Mesenchymal stem cell (in vitro differentiated cells and primary cell): ENCODE measurements around the gene FGFBP2.

ENCODE experiments used
- DNase-seq: peaks from one replicate; pipeline ENCODE4 v3.0.0-alpha.2; 2013
- H2AFZ ChIP-seq: one replicate; pipeline ENCODE4 v1.6.1; 2013; ENCODE audit warnings: low read depth, mild to moderate bottlenecking, control low read depth, inconsistent platforms, low read length, moderate library complexity
- H2AK5ac ChIP-seq: 2 replicates; pipeline ENCODE4 v1.6.1; 2013; ENCODE audit warnings: low read length, moderate library complexity, mild to moderate bottlenecking, inconsistent platforms; ENCODE audit not compliant: severe bottlenecking
- H2BK120ac ChIP-seq: one replicate; pipeline ENCODE4 v1.6.1; 2013; ENCODE audit warnings: low read depth, mild to moderate bottlenecking, inconsistent platforms, low read length, moderate library complexity
- H2BK12ac ChIP-seq, 2 experiments: one replicate each; pipeline ENCODE4 v1.6.1; 2013; ENCODE audit warnings: inconsistent platforms in 2 of 2, low read length in 2 of 2, mild to moderate bottlenecking in 2 of 2, moderate library complexity in 2 of 2, control low read depth in 1 of 2
- H2BK15ac ChIP-seq: one replicate; pipeline ENCODE4 v1.6.1; 2013; ENCODE audit warnings: mild to moderate bottlenecking, low read depth, inconsistent platforms; ENCODE audit not compliant: poor library complexity, severe bottlenecking
- H2BK5ac ChIP-seq: 2 replicates; pipeline ENCODE4 v1.6.1; 2013; ENCODE audit warnings: low read depth, mild to moderate bottlenecking, low read length, control low read depth, inconsistent platforms; ENCODE audit not compliant: poor library complexity, severe bottlenecking
- H3K14ac ChIP-seq, 2 experiments: one replicate each; pipeline ENCODE4 v1.6.1; 2013; ENCODE audit warnings: inconsistent platforms in 2 of 2, low read length in 2 of 2, control low read depth in 1 of 2, mild to moderate bottlenecking in 1 of 2, moderate library complexity in 1 of 2
- H3K18ac ChIP-seq, 2 experiments: one replicate each; pipeline ENCODE4 v1.6.1; 2013; ENCODE audit warnings: inconsistent platforms in 2 of 2, low read length in 2 of 2, control low read depth in 1 of 2, low read depth in 1 of 2, mild to moderate bottlenecking in 1 of 2
- H3K23ac ChIP-seq, 2 experiments: one replicate each; pipeline ENCODE4 v1.6.1; 2013; ENCODE audit warnings: inconsistent platforms in 2 of 2, low read length in 2 of 2, mild to moderate bottlenecking in 2 of 2, moderate library complexity in 2 of 2, control low read depth in 1 of 2
- H3K27ac ChIP-seq: 2 replicates; pipeline ENCODE4 v1.5.1; 2013; ENCODE audit warnings: mild to moderate bottlenecking, moderate library complexity, low read length, control low read depth, inconsistent platforms; ENCODE audit not compliant: poor library complexity, severe bottlenecking
- H3K27me3 ChIP-seq, 2 experiments: 2 replicates each; pipeline versions ENCODE4 v1.6.1 to v1.7.0; 2013; ENCODE audit warnings: low read length in 2 of 2, mild to moderate bottlenecking in 2 of 2, moderate library complexity in 2 of 2, control low read depth in 1 of 2, inconsistent platforms in 1 of 2; ENCODE audit not compliant: control insufficient read depth in 1 of 2, insufficient read depth in 1 of 2
- H3K36me3 ChIP-seq, 2 experiments: 2 replicates each; pipeline versions ENCODE4 v1.6.1 to v1.7.0; 2013; ENCODE audit warnings: low read length in 2 of 2, control low read depth in 1 of 2, inconsistent platforms in 1 of 2, low read depth in 1 of 2, mild to moderate bottlenecking in 1 of 2; ENCODE audit not compliant: insufficient read depth in 2 of 2, control insufficient read depth in 1 of 2
- H3K4ac ChIP-seq, 2 experiments: one replicate each; pipeline ENCODE4 v1.6.1; 2013; ENCODE audit warnings: inconsistent platforms in 2 of 2, low read length in 2 of 2, mild to moderate bottlenecking in 2 of 2, moderate library complexity in 2 of 2, control low read depth in 1 of 2, low read depth in 1 of 2
- H3K4me1 ChIP-seq: 2 replicates; pipeline ENCODE4 v1.6.1; 2013; ENCODE audit warnings: low read depth, low read length, control low read depth; ENCODE audit not compliant: control insufficient read depth, insufficient read depth
- H3K4me2 ChIP-seq: 2 replicates; pipeline ENCODE4 v1.6.1; 2013; ENCODE audit warnings: low read length, mild to moderate bottlenecking, inconsistent platforms; ENCODE audit not compliant: poor library complexity, severe bottlenecking
- H3K4me3 ChIP-seq, 2 experiments: 2 replicates each; pipeline versions ENCODE4 v1.5.1 to v1.7.0; 2013; ENCODE audit warnings: low read length in 2 of 2, mild to moderate bottlenecking in 2 of 2, control low read depth in 1 of 2, low read depth in 1 of 2; ENCODE audit not compliant: insufficient read depth in 1 of 2
- H3K79me1 ChIP-seq: replicated peaks from 2 replicates; pipeline ENCODE4 v1.6.1; 2013; ENCODE audit warnings: mild to moderate bottlenecking, control low read depth, low read length, inconsistent platforms; ENCODE audit not compliant: poor library complexity, severe bottlenecking
- H3K9ac ChIP-seq: 2 replicates; pipeline ENCODE4 v1.7.0; 2013; ENCODE audit warnings: mild to moderate bottlenecking, low read length, moderate library complexity
- H3K9me3 ChIP-seq: 2 replicates; pipeline ENCODE4 v1.7.0; 2013; ENCODE audit warnings: mild to moderate bottlenecking, low read length; ENCODE audit not compliant: control insufficient read depth
- H4K8ac ChIP-seq: one replicate; pipeline ENCODE4 v1.6.1; 2013; ENCODE audit warnings: inconsistent platforms, mild to moderate bottlenecking, low read length, moderate library complexity
- H4K91ac ChIP-seq: one replicate; pipeline ENCODE4 v1.6.1; 2013; ENCODE audit warnings: mild to moderate bottlenecking, low read length, inconsistent platforms
- WGBS: methylation state at CpG from one replicate; pipeline ENCODE4 v1.1.7; 2013; ENCODE audit warnings: mixed read lengths; 5-methylcytosine and 5-hydroxymethylcytosine counted together

FGFBP2 gene

GRCh38 chr4:15989424-15989823, 26.4 kb upstream of the FGFBP2 start:
- DNase-seq = no peak
- Histone ChIP-seq H2BK120ac (no peak overlapping the region), H3K4ac (no peak overlapping the region), H3K9ac (no peak overlapping the region), H3K4me3 (no peak overlapping the region), H3K4me1 (no peaks in the 10 kb centered on the region), H3K27me3 (peaks cover 0 to 14% of the 10 kb centered on the region in 2 experiments), H3K14ac (no peak overlapping the region), H2BK15ac (no peak overlapping the region), H4K8ac (no peak overlapping the region), H3K36me3 (peaks cover 0 to 13% of the 10 kb centered on the region in 2 experiments), H3K27ac (no peak overlapping the region), H3K9me3 (no peaks in the 10 kb centered on the region), H2AK5ac (no peak overlapping the region), H2BK12ac (no peak overlapping the region), H3K79me1 (no peaks in the 10 kb centered on the region), H4K91ac (no peak overlapping the region), H2AFZ (no peak overlapping the region), H2BK5ac (no peak overlapping the region), H3K23ac (no peak overlapping the region), H3K4me2 (no peak overlapping the region), H3K18ac (no peak overlapping the region)
- 79% methylated on average over 6 of the region's 6 CpGs for WGBS

- Histone ChIP-seq H3K4me2 (no peak overlapping the region), H2BK5ac (no peak overlapping the region), H4K8ac (no peak overlapping the region), H3K9ac (no peak overlapping the region), H3K4ac (no peak overlapping the region), H2AFZ (no peak overlapping the region), H3K18ac (no peak overlapping the region), H3K36me3 (peaks cover 0 to 13% of the 10 kb centered on the region in 2 experiments), H3K4me1 (peaks cover 3% of the 10 kb centered on the region), H3K14ac (no peak overlapping the region), H4K91ac (no peak overlapping the region), H3K27ac (no peak overlapping the region), H3K27me3 (peaks cover 0 to 7% of the 10 kb centered on the region in 2 experiments), H2BK120ac (no peak overlapping the region), H2BK15ac (no peak overlapping the region), H2AK5ac (no peak overlapping the region), H3K23ac (no peak overlapping the region), H3K79me1 (no peaks in the 10 kb centered on the region), H3K9me3 (no peaks in the 10 kb centered on the region), H2BK12ac (no peak overlapping the region), H3K4me3 (no peak overlapping the region)
- no peak for DNase-seq
- no CpG with 5 or more reads among the region's 1 CpG for WGBS
Measured at GRCh38 chr4:15988222-15988621, 25.2 kb upstream of the FGFBP2 start.

GRCh38 chr4:15986907-15987306, 23.9 kb upstream of the FGFBP2 start:
- H2BK12ac ChIP-seq = no peak overlapping the region
- H3K79me1 ChIP-seq = no peaks in the 10 kb centered on the region
- no peak overlapping the region for H2BK15ac ChIP-seq
- H3K9me3 ChIP-seq = no peaks in the 10 kb centered on the region
- H3K27ac ChIP-seq = no peak overlapping the region
- no peak overlapping the region for H2AFZ ChIP-seq
- WGBS = 88% methylated on average over 5 of the region's 5 CpGs
- DNase-seq = no peak
- no peak overlapping the region for H3K23ac ChIP-seq
- H3K4me1 ChIP-seq = peaks cover 8% of the 10 kb centered on the region
- no peak overlapping the region for H3K4me2 ChIP-seq
- no peak overlapping the region for H3K14ac ChIP-seq
- peaks cover 0 to 3% of the 10 kb centered on the region in 2 experiments for H3K27me3 ChIP-seq
- H3K18ac ChIP-seq = no peak overlapping the region
- H2AK5ac ChIP-seq = no peak overlapping the region
- H2BK5ac ChIP-seq = no peak overlapping the region
- no peak overlapping the region for H4K91ac ChIP-seq
- H3K4me3 ChIP-seq = no peak overlapping the region
- peaks cover 0 to 15% of the 10 kb centered on the region in 2 experiments for H3K36me3 ChIP-seq
- no peak overlapping the region for H3K4ac ChIP-seq
- H2BK120ac ChIP-seq = no peak overlapping the region
- no peak overlapping the region for H4K8ac ChIP-seq
- no peak overlapping the region for H3K9ac ChIP-seq

GRCh38 chr4:15983610-15984009, 20.6 kb upstream of the FGFBP2 start:
- H3K14ac ChIP-seq = no peak overlapping the region
- H3K23ac ChIP-seq = no peak overlapping the region
- no peak overlapping the region for H2AK5ac ChIP-seq
- no peak overlapping the region for H2BK5ac ChIP-seq
- WGBS = 84% methylated on average over 2 of the region's 2 CpGs
- H3K18ac ChIP-seq = no peak overlapping the region
- no peak overlapping the region for H4K91ac ChIP-seq
- H4K8ac ChIP-seq = no peak overlapping the region
- peaks cover 0 to 3% of the 10 kb centered on the region in 2 experiments for H3K27me3 ChIP-seq
- no peaks in the 10 kb centered on the region for H3K79me1 ChIP-seq
- H3K36me3 ChIP-seq = peaks cover 0 to 10% of the 10 kb centered on the region in 2 experiments
- peaks cover 8% of the 10 kb centered on the region for H3K4me1 ChIP-seq
- peak overlapping the region; percentile 51 for H3K27ac ChIP-seq
- no peak overlapping the region for H3K4me3 ChIP-seq
- no peak overlapping the region for H2BK15ac ChIP-seq
- no peak overlapping the region for H2BK12ac ChIP-seq
- H2AFZ ChIP-seq = no peak overlapping the region
- no peak for DNase-seq
- H2BK120ac ChIP-seq = no peak overlapping the region
- no peak overlapping the region for H3K4ac ChIP-seq
- H3K9me3 ChIP-seq = no peaks in the 10 kb centered on the region
- no peak overlapping the region for H3K9ac ChIP-seq
- H3K4me2 ChIP-seq = no peak overlapping the region
